SK-N-SH treated with all-trans-retinoic acid at 6 μM for 48 hours (cell line): ENCODE measurements around the gene ALK.

Source experiments
- ATAC-seq: fragments of 200-7000 bp; cut with Tn5 transposase; 3 replicates; pipeline ENCODE4 v1.9.1; 2020; ENCODE audit warnings: mild to moderate bottlenecking, moderate library complexity
- ARNTL ChIP-seq: fragments of 450-650 bp; formaldehyde crosslinking; IDR thresholded peaks from 2 replicates; pipeline ENCODE4 v1.5.0; 2020; ENCODE audit warnings: low read depth, mild to moderate bottlenecking, moderate library complexity, borderline replicate concordance
- BACH2 ChIP-seq: fragments of 250-450 bp; sonication (Bioruptor Pico); IDR thresholded peaks from 2 replicates; pipeline ENCODE4 v1.9.0; 2021; ENCODE audit warnings: mild to moderate bottlenecking, borderline replicate concordance
- CSDC2 ChIP-seq: fragments of 250-450 bp; sonication (Bioruptor Pico); IDR thresholded peaks from 2 replicates; pipeline ENCODE4 v1.5.0; 2020; ENCODE audit warnings: mild to moderate bottlenecking, moderate library complexity
- CSRNP3 ChIP-seq: fragments of 250-450 bp; sonication (Bioruptor Pico); IDR thresholded peaks from 2 replicates; pipeline ENCODE4 v1.5.1; 2021; ENCODE audit warnings: mild to moderate bottlenecking, moderate library complexity
- ESRRG ChIP-seq: fragments of 250-450 bp; sonication (Bioruptor Pico); IDR thresholded peaks from 2 replicates; pipeline ENCODE4 v1.6.1; 2021; ENCODE audit warnings: mild to moderate bottlenecking
- GLIS3 ChIP-seq: fragments of 250-450 bp; sonication (Bioruptor Pico); IDR thresholded peaks from 2 replicates; pipeline ENCODE4 v1.5.0; 2020; ENCODE audit warnings: mild to moderate bottlenecking, moderate library complexity
- ISL1 ChIP-seq: fragments of 250-450 bp; sonication (Bioruptor Pico); IDR thresholded peaks from 2 replicates; pipeline ENCODE4 v2.1.2; 2022; ENCODE audit warnings: mild to moderate bottlenecking, moderate library complexity
- OSR1 ChIP-seq: fragments of 250-450 bp; sonication (Bioruptor Pico); IDR thresholded peaks from 2 replicates; pipeline ENCODE4 v1.8.0; 2022; ENCODE audit warnings: moderate library complexity, mild to moderate bottlenecking, inconsistent platforms
- PPARA ChIP-seq: fragments of 250-450 bp; sonication (Bioruptor Pico); IDR thresholded peaks from 2 replicates; pipeline ENCODE4 v1.5.0; 2020; ENCODE audit warnings: mild to moderate bottlenecking, borderline replicate concordance
- RARB ChIP-seq: fragments of 250-450 bp; sonication (Bioruptor Pico); IDR thresholded peaks from 2 replicates; pipeline ENCODE4 v1.8.0; 2021; ENCODE audit warnings: mild to moderate bottlenecking, moderate library complexity
- SNAI2 ChIP-seq: fragments of 250-450 bp; sonication (Bioruptor Pico); IDR thresholded peaks from 2 replicates; pipeline ENCODE4 v1.5.0; 2020; ENCODE audit warnings: mild to moderate bottlenecking, moderate library complexity
- TCF4 ChIP-seq: fragments of 250-450 bp; sonication (Bioruptor Pico); IDR thresholded peaks from 2 replicates; pipeline ENCODE4 v1.8.0; 2021; ENCODE audit warnings: mild to moderate bottlenecking, moderate library complexity, borderline replicate concordance
- TOX ChIP-seq: fragments of 250-450 bp; sonication (Bioruptor Pico); IDR thresholded peaks from 2 replicates; pipeline ENCODE4 v1.8.0; 2021; ENCODE audit warnings: mild to moderate bottlenecking, moderate library complexity, borderline replicate concordance
- TSHZ2 ChIP-seq: fragments of 250-450 bp; sonication (Bioruptor Pico); IDR thresholded peaks from 2 replicates; pipeline ENCODE4 v1.5.0; 2020; ENCODE audit warnings: mild to moderate bottlenecking, moderate library complexity
- ZC3H10 ChIP-seq: fragments of 250-450 bp; sonication (Bioruptor Pico); IDR thresholded peaks from 2 replicates; pipeline ENCODE4 v1.5.1; 2021; ENCODE audit warnings: mild to moderate bottlenecking, moderate library complexity
- ZFP3 ChIP-seq: fragments of 250-450 bp; sonication (Bioruptor Pico); IDR thresholded peaks from 2 replicates; pipeline ENCODE4 v1.5.0; 2020; ENCODE audit warnings: mild to moderate bottlenecking, moderate library complexity
- ZFP30 ChIP-seq: fragments of 450-650 bp; formaldehyde crosslinking; IDR thresholded peaks from 2 replicates; pipeline ENCODE4 v1.5.0; 2022; ENCODE audit warnings: mild to moderate bottlenecking, moderate library complexity
- ZNF565 ChIP-seq: fragments of 450-650 bp; formaldehyde crosslinking; conservative IDR thresholded peaks from 2 replicates; pipeline ENCODE4 v1.5.0; 2020; ENCODE audit warnings: low read depth, mild to moderate bottlenecking, moderate library complexity
- ZNF70 ChIP-seq: fragments of 450-650 bp; formaldehyde crosslinking; IDR thresholded peaks from 2 replicates; pipeline ENCODE4 v1.5.0; 2020; ENCODE audit warnings: mild to moderate bottlenecking, moderate library complexity
- ZNF8 ChIP-seq: fragments of 450-650 bp; formaldehyde crosslinking; IDR thresholded peaks from 2 replicates; pipeline ENCODE4 v1.5.0; 2020; ENCODE audit warnings: mild to moderate bottlenecking, moderate library complexity
- TF ChIP-seq, protein P1 (sequence below): fragments of 250-450 bp; sonication (Bioruptor Pico); IDR thresholded peaks from 2 replicates; pipeline ENCODE4 v1.5.1; 2020; ENCODE audit warnings: low read depth, mild to moderate bottlenecking, moderate library complexity
- TF ChIP-seq, protein P2 (sequence below): fragments of 250-450 bp; sonication (Bioruptor Pico); IDR thresholded peaks from 2 replicates; pipeline ENCODE4 v1.8.0; 2020; ENCODE audit warnings: mild to moderate bottlenecking, moderate library complexity, borderline replicate concordance
- TF ChIP-seq, protein P3 (sequence below): fragments of 250-450 bp; sonication (Bioruptor Pico); IDR thresholded peaks from 2 replicates; pipeline ENCODE4 v1.8.0; 2021; ENCODE audit warnings: low read depth, mild to moderate bottlenecking, moderate library complexity, borderline replicate concordance

The ALK gene

GRCh38 chr2:29760008-29760407 lies 161.4 kb downstream of the ALK start:
- TF ChIP-seq ESRRG (no peak), ARNTL (CRISPR knock-in tag) (no peak), ZFP3 (CRISPR knock-in tag) (no peak), SNAI2 (CRISPR knock-in tag) (no peak), ZC3H10 (CRISPR knock-in tag) (no peak)
- TF ChIP-seq, protein P1, sequence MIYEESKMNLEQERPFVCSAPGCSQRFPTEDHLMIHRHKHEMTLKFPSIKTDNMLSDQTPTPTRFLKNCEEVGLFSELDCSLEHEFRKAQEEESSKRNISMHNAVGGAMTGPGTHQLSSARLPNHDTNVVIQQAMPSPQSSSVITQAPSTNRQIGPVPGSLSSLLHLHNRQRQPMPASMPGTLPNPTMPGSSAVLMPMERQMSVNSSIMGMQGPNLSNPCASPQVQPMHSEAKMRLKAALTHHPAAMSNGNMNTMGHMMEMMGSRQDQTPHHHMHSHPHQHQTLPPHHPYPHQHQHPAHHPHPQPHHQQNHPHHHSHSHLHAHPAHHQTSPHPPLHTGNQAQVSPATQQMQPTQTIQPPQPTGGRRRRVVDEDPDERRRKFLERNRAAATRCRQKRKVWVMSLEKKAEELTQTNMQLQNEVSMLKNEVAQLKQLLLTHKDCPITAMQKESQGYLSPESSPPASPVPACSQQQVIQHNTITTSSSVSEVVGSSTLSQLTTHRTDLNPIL (CRISPR knock-in tag), result no peak
- TF ChIP-seq, protein P2, sequence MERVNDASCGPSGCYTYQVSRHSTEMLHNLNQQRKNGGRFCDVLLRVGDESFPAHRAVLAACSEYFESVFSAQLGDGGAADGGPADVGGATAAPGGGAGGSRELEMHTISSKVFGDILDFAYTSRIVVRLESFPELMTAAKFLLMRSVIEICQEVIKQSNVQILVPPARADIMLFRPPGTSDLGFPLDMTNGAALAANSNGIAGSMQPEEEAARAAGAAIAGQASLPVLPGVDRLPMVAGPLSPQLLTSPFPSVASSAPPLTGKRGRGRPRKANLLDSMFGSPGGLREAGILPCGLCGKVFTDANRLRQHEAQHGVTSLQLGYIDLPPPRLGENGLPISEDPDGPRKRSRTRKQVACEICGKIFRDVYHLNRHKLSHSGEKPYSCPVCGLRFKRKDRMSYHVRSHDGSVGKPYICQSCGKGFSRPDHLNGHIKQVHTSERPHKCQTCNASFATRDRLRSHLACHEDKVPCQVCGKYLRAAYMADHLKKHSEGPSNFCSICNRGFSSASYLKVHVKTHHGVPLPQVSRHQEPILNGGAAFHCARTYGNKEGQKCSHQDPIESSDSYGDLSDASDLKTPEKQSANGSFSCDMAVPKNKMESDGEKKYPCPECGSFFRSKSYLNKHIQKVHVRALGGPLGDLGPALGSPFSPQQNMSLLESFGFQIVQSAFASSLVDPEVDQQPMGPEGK (CRISPR knock-in tag), result no peak
- ATAC-seq, result no peak

DNA sequence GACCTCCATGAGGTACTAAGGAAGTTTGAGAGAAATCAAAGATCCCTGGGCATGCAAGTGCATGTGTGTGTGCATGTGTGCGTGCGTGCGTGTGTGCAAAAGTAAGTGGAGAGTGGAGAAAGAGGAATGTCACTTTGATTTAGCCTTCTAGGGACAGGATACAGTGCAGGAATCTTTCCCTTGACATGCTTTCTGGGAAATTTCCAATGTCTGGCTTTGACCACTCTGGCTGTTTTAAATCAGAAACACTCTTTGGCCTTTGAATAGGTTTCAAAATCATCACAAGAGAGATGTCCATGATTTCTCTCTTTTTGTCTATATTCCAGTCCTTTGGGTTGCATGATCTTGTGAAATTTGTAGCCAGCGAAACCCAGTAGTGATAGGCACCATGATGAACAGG lies 162.0 kb downstream of the ALK start:
- ATAC-seq, result peak; percentile 47

More for the DNA sequence above, 162.0 kb downstream of the ALK start:
- TF ChIP-seq ISL1, result peak; percentile 85
- 0 out of 2 replicates have a peak, but pooled peaks have one; percentile 21 for TF ChIP-seq CSRNP3
- TF ChIP-seq ARNTL (CRISPR knock-in tag), result no peak
- no peak for TF ChIP-seq ZFP3 (CRISPR knock-in tag)
- TF ChIP-seq TSHZ2 (CRISPR knock-in tag), result peak; percentile 85
- TF ChIP-seq, protein P3, sequence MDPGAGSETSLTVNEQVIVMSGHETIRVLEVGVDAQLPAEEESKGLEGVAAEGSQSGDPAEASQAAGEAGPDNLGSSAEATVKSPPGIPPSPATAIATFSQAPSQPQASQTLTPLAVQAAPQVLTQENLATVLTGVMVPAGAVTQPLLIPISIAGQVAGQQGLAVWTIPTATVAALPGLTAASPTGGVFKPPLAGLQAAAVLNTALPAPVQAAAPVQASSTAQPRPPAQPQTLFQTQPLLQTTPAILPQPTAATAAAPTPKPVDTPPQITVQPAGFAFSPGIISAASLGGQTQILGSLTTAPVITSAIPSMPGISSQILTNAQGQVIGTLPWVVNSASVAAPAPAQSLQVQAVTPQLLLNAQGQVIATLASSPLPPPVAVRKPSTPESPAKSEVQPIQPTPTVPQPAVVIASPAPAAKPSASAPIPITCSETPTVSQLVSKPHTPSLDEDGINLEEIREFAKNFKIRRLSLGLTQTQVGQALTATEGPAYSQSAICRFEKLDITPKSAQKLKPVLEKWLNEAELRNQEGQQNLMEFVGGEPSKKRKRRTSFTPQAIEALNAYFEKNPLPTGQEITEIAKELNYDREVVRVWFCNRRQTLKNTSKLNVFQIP (CRISPR knock-in tag), result no peak; the same call in 1 of the 2 replicates
- TF ChIP-seq ZFP30 (CRISPR knock-in tag), result no peak
- no peak; the same call in 1 of the 2 replicates for TF ChIP-seq GLIS3 (CRISPR knock-in tag)
- peak; percentile 75; the same call in 1 of the 2 replicates for TF ChIP-seq CSDC2 (CRISPR knock-in tag)
- no peak for TF ChIP-seq PPARA (CRISPR knock-in tag)
- no peak for TF ChIP-seq ESRRG
- no peak for TF ChIP-seq ZNF8 (CRISPR knock-in tag)
- no peak for TF ChIP-seq RARB (CRISPR knock-in tag)
- TF ChIP-seq, protein P1 (CRISPR knock-in tag), result peak; percentile 25; the same call in 1 of the 2 replicates
- TF ChIP-seq TCF4, result peak; percentile 78
- TF ChIP-seq ZNF70 (CRISPR knock-in tag), result no peak
- TF ChIP-seq ZNF565 (CRISPR knock-in tag), result 0 out of 2 replicates have a peak, but pooled peaks have one; percentile 23
- TF ChIP-seq OSR1 (CRISPR knock-in tag), result no peak
- no peak for TF ChIP-seq TOX (CRISPR knock-in tag)
- TF ChIP-seq BACH2, result no peak
- TF ChIP-seq ZC3H10 (CRISPR knock-in tag), result no peak
- TF ChIP-seq, protein P2 (CRISPR knock-in tag), result no peak
- no peak for TF ChIP-seq SNAI2 (CRISPR knock-in tag)
